Cardiac septum (tissue), 1 donor: ENCODE results near the gene ZNF346. TPM values are rescaled to one million over a fixed set of nuclear protein-coding genes. Genes with fewer than 3 reads are reported as not detected.
A peak's percentile ranks its signal among the peaks of the same experiment; 100 is the strongest.

Experiments used
- DNase-seq: peaks from one replicate; pipeline ENCODE4 v3.0.0-alpha.2; 2020; ENCODE audit warnings: low spot score
- intact Hi-C: fragments of 100-400 bp; cut with DNase I; formaldehyde crosslinking; loops from one replicate; pipeline ENCODE4 v1.14.0; 2022
- total RNA-seq: library from RNA; stranded (reverse); fragmentation: NEBNext Ultra II Directional; extraction: Animal tissue kit (Norgen Biotek cat#: 25700); gene quantifications from one replicate; pipeline ENCODE4 v1.2.1, GENCODE V29; 2021
- donor health status: DM: no; HTN: no; CAD: no.

ZNF346 gene
- total RNA-seq, 1 donor from 2014 or later, result 9.1 TPM

GRCh38 chr5:177107159-177107558, 84.7 kb downstream of the ZNF346 start:
- DNase-seq, result no peak
- intact Hi-C loops, result no loop called here

- intact Hi-C loops, result loop anchor here (5.0 kb wide), 2 partner anchors 192 to 448 kb away; partner anchors contain the start of genes PRELID1 and RAB24
- DNase-seq, result no peak
These were observed 87.3 kb downstream of the ZNF346 start for GRCh38 chr5:177109810-177110209.

- DNase-seq, result no peak
These were observed 89.4 kb downstream of the ZNF346 start for GRCh38 chr5:177111720-177112394.

GRCh38 chr5:177112589-177113220, 90.2 kb downstream of the ZNF346 start:
- intact Hi-C loops, result loop anchor here (2.0 to 5.0 kb wide), 3 partner anchors 44 to 450 kb away; partner anchors contain the start of genes PRELID1 and RAB24
- DNase-seq, result no peak

More at GRCh38 chr5:177111720-177112394, 89.4 kb downstream of the ZNF346 start:
- intact Hi-C loops, result loop anchor here (2.0 to 5.0 kb wide), 3 partner anchors 43 to 450 kb away; partner anchors contain the start of genes PRELID1 and RAB24

- peak; percentile 90 for DNase-seq
- intact Hi-C loops, result loop anchor here (2.0 to 5.0 kb wide), 3 partner anchors 45 to 451 kb away; partner anchors contain the start of genes PRELID1 and RAB24
These were observed 91.3 kb downstream of the ZNF346 start for GRCh38 chr5:177113566-177114424.

GRCh38 chr5:177116631-177117373, 94.3 kb downstream of the ZNF346 start:
- intact Hi-C loops, result loop anchor here (5.0 kb wide), 1 partner anchor 115 kb away; no protein-coding TSS in a partner anchor

GRCh38 chr5:177117441-177118045, 95.0 kb downstream of the ZNF346 start:
- intact Hi-C loops, result loop anchor here (5.0 kb wide), 1 partner anchor 115 kb away; no protein-coding TSS in a partner anchor
- DNase-seq, result no peak

More at GRCh38 chr5:177116631-177117373, 94.3 kb downstream of the ZNF346 start:
- DNase-seq, result peak; percentile 96

- no peak for DNase-seq
- intact Hi-C loops, result no loop called here
These were observed 100.1 kb downstream of the ZNF346 start for GRCh38 chr5:177122566-177122965.

GRCh38 chr5:177123789-177124485, 101.4 kb downstream of the ZNF346 start:
- no peak for DNase-seq
- intact Hi-C loops, result no loop called here

- DNase-seq, result no peak
- intact Hi-C loops, result no loop called here
These were observed 102.0 kb downstream of the ZNF346 start for GRCh38 chr5:177124486-177124991.

- no peak for DNase-seq
These were observed 104.3 kb downstream of the ZNF346 start for GRCh38 chr5:177126771-177127170.

GRCh38 chr5:177128551-177128981, 106.1 kb downstream of the ZNF346 start:
- intact Hi-C loops, result loop anchor here (5.0 kb wide), 1 partner anchor 69 kb away; no protein-coding TSS in a partner anchor
- no peak for DNase-seq

More at GRCh38 chr5:177126771-177127170, 104.3 kb downstream of the ZNF346 start:
- intact Hi-C loops, result loop anchor here (5.0 kb wide), 1 partner anchor 71 kb away; no protein-coding TSS in a partner anchor

GRCh38 chr5:177130211-177131018, 107.9 kb downstream of the ZNF346 start:
- no peak for DNase-seq
- intact Hi-C loops, result loop anchor here (5.0 kb wide), 2 partner anchors 122 to 172 kb away; partner anchors contain the start of genes PRELID1 and RAB24
